Fibroblast of the aortic adventitia (primary cell): ENCODE measurements around the gene PSMG3. TPM values are rescaled to one million over a fixed set of nuclear protein-coding genes. Genes with fewer than 3 reads are reported as not detected.

Source experiments
- DNase-seq: peaks from one replicate; pipeline ENCODE4 v3.0.0-alpha.2; 2010; ENCODE audit warnings: low read depth
- H3K4me3 ChIP-seq: 2 replicates; pipeline ENCODE4 v1.5.1; 2011; ENCODE audit warnings: low read depth, mild to moderate bottlenecking, control low read depth, low read length, moderate library complexity
- CTCF ChIP-seq: IDR thresholded peaks from 2 replicates; pipeline ENCODE4 v1.5.1; 2011; ENCODE audit warnings: mild to moderate bottlenecking, low read length, control low read depth, inconsistent platforms; ENCODE audit not compliant: insufficient read depth
- total RNA-seq: library from RNA; depleted of rRNA; stranded (reverse); fragments of >200 nt; gene quantifications from 2 replicates; pipeline ENCODE4 v1.2.3, GENCODE V29; 2012; ENCODE audit warnings: low replicate concordance

PSMG3 gene
- total RNA-seq, 1 donor: 20.5 TPM

GRCh38 chr7:1554333-1555045 is 15.3 kb downstream of the PSMG3 start:
- no peak overlapping the region for H3K4me3 ChIP-seq
- no peak for DNase-seq
- TF ChIP-seq CTCF: no peak

- TF ChIP-seq CTCF: no peak
- no peak overlapping the region for H3K4me3 ChIP-seq
- DNase-seq: no peak
Observed at GRCh38 chr7:1553512-1554210, 16.2 kb downstream of the PSMG3 start.

- no peak for DNase-seq
- TF ChIP-seq CTCF: no peak
- H3K4me3 ChIP-seq: no peak overlapping the region
Observed at GRCh38 chr7:1552200-1552599, 17.6 kb downstream of the PSMG3 start.

GRCh38 chr7:1550846-1551155 is 19.0 kb downstream of the PSMG3 start:
- no peak for TF ChIP-seq CTCF
- H3K4me3 ChIP-seq: no peak overlapping the region
- no peak for DNase-seq

- DNase-seq: no peak
- H3K4me3 ChIP-seq: no peak overlapping the region
Observed at GRCh38 chr7:1550005-1550845, 19.6 kb downstream of the PSMG3 start.

More at GRCh38 chr7:1550005-1550845, 19.6 kb downstream of the PSMG3 start:
- no peak for TF ChIP-seq CTCF
